Vagina (tissue), 2 donors: Measurements from ENCODE around the gene TCEANC2.

Source experiments
- POLR2A ChIP-seq, 2 donors: fragments of 450-650 bp; IDR thresholded peaks; one replicate each; pipeline ENCODE4 v1.6.1; 2017; ENCODE audit warnings: antibody characterized with exemption in 2 of 2, mild to moderate bottlenecking in 2 of 2, moderate library complexity in 2 of 2
- POLR2AphosphoS5 ChIP-seq, 2 donors: sonication (generic); formaldehyde crosslinking; IDR thresholded peaks; one replicate each; pipeline ENCODE4 v1.9.0; 2017; ENCODE audit warnings: antibody characterized with exemption in 2 of 2, mild to moderate bottlenecking in 2 of 2, low read depth in 1 of 2; ENCODE audit not compliant: insufficient read depth in 1 of 2
- TF ChIP-seq, protein P1 (sequence below), 3 experiments: fragments of 450-650 bp in 2 of 3; fragments of 200-600 bp in 1 of 3; sonication (generic) in 1 of 3; IDR thresholded peaks; one replicate each; pipeline ENCODE4 v1.5.1; 2017 to 2019; ENCODE audit warnings: antibody characterized with exemption in 3 of 3, mild to moderate bottlenecking in 2 of 3, moderate library complexity in 2 of 3

DNA sequence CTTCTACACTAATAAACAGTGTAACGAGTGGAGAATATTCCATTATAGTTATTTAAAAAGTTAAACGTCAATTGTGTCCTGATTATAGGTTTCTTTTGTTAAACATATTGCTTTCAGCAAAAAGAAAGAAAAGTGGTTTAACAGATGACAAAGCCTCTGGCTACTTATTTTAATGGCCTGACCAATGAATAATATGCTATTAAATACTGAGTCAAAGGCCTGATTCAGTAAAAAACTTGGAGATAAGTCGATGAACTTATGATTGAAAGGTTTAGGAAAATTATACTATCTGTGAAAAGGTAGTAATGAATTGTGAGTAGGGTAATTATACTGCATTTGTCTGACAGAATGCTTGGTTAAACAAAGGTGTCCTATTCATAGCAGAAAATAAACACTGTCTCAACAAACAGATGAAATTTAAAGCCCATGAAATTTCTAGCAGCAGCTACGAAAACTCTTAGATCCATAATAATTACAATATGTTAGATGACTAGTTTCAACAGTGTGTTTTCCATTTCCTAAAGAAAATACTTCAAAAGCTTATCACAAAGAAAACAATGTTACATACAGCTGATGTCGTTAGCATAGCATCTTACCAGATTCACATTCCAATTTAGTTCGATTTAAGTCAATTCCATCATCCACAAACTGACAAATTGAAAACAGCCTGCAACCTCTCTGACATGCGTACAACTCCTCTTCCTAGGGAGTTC is 6.6 kb upstream of the TCEANC2 start:
- TF ChIP-seq, protein P1, sequence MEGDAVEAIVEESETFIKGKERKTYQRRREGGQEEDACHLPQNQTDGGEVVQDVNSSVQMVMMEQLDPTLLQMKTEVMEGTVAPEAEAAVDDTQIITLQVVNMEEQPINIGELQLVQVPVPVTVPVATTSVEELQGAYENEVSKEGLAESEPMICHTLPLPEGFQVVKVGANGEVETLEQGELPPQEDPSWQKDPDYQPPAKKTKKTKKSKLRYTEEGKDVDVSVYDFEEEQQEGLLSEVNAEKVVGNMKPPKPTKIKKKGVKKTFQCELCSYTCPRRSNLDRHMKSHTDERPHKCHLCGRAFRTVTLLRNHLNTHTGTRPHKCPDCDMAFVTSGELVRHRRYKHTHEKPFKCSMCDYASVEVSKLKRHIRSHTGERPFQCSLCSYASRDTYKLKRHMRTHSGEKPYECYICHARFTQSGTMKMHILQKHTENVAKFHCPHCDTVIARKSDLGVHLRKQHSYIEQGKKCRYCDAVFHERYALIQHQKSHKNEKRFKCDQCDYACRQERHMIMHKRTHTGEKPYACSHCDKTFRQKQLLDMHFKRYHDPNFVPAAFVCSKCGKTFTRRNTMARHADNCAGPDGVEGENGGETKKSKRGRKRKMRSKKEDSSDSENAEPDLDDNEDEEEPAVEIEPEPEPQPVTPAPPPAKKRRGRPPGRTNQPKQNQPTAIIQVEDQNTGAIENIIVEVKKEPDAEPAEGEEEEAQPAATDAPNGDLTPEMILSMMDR (IDR thresholded peaks at IDR 0.05), result no peak
- TF ChIP-seq POLR2A (IDR thresholded peaks at IDR 0.05) (no peak), POLR2AphosphoS5 (IDR thresholded peaks at IDR 0.05; ENCODE audit: insufficient read depth in 1 of 2, low read depth in 1 of 2) (no peak)
